Thyroid gland (tissue), 4 donors: ENCODE data around the gene TRANK1. TPM values are rescaled to one million over a fixed set of nuclear protein-coding genes. Genes with fewer than 3 reads are reported as not detected.

Experiments used
- DNase-seq, 2 donors: peaks; one replicate each; pipeline ENCODE4 v3.0.0-alpha.2; 2019
- H3K27ac ChIP-seq, 3 donors: fragments of 200-600 bp; sonication (generic); 1 replicate in 2 of 3; 2 replicates in 1 of 3; pipeline ENCODE4 v1.5.1; 2016 to 2019; ENCODE audit warnings: mild to moderate bottlenecking in 1 of 3, moderate library complexity in 1 of 3
- H3K27me3 ChIP-seq: fragments of 200-600 bp; sonication (generic); one replicate; pipeline ENCODE4 v1.5.1; 2019
- H3K36me3 ChIP-seq, 2 donors: fragments of 200-600 bp; sonication (generic); one replicate each; pipeline ENCODE4 v1.5.1; 2016 to 2019
- H3K4me1 ChIP-seq, 2 donors: fragments of 200-600 bp; sonication (generic); one replicate each; pipeline ENCODE4 v1.5.1; 2017 to 2019
- H3K4me3 ChIP-seq, 3 donors: fragments of 200-600 bp; sonication (generic); replicated peaks in 1 of 3; 1 replicate in 2 of 3; 2 replicates in 1 of 3; pipeline ENCODE4 v1.5.1; 2016; ENCODE audit warnings: mild to moderate bottlenecking in 1 of 3
- H3K9me3 ChIP-seq: fragments of 200-600 bp; sonication (generic); one replicate; pipeline ENCODE4 v1.5.1; 2017
- CTCF ChIP-seq, 6 experiments: fragments of 200-600 bp in 3 of 6; fragments of 450-650 bp in 3 of 6; sonication (generic) in 3 of 6; IDR thresholded peaks; one replicate each; pipeline ENCODE4 v1.5.1; 2016 to 2019; ENCODE audit warnings: antibody characterized with exemption in 6 of 6, mild to moderate bottlenecking in 2 of 6, inconsistent platforms in 1 of 6, moderate library complexity in 1 of 6
- POLR2A ChIP-seq, 2 donors: fragments of 450-650 bp; IDR thresholded peaks; one replicate each; pipeline ENCODE4 v1.6.1; 2017; ENCODE audit warnings: antibody characterized with exemption in 2 of 2, mild to moderate bottlenecking in 2 of 2, moderate library complexity in 1 of 2
- WGBS, 2 donors: methylation state at CpG; one replicate each; pipeline ENCODE4 v1.1.5; 2017; 5-methylcytosine and 5-hydroxymethylcytosine counted together
- intact Hi-C: fragments of 100-400 bp; cut with DNase I; formaldehyde crosslinking; loops from one replicate; pipeline ENCODE4 v1.15.1; 2023
- total RNA-seq, 4 donors: library from RNA; depleted of rRNA; stranded (reverse); fragments of >200 nt; gene quantifications; one replicate each; pipeline ENCODE4 v1.2.3, GENCODE V29; 2016

TRANK1 gene
- 10 to 100 TPM; 11.7 to 26.3 (median 18.5) TPM for total RNA-seq

GRCh38 chr3:36944641-36945270 is at the start of gene TRANK1:
Gene TRANK1, minus strand, starts transcription at chr3:36945054. Its CDS starts 245 bp downstream, at chr3:36944809.
- Histone ChIP-seq H3K4me1 (peaks cover 15 to 28% of the 10 kb centered on the region in 2 donors), H3K27ac (peak within 1 kb of the TSS; percentile 32 to 86 (median 62)), H3K4me3 (peak within 1 kb of the TSS; percentile 64 to 94 (median 82)), H3K9me3 (no peaks in the 10 kb centered on the region), H3K27me3 (no peaks in the 10 kb centered on the region), H3K36me3 (no peaks in the 10 kb centered on the region)
- peak; percentile 61 to 67 for DNase-seq
- intact Hi-C loops = no loop called here
- TF ChIP-seq CTCF (IDR thresholded peaks at IDR 0.05) = no peak
- TF ChIP-seq POLR2A (IDR thresholded peaks at IDR 0.05) = peak in 1 of 2 donors; percentile 65
- WGBS, 2 donors = 8 to 10% methylated on average over 9 to 12 of the region's 68 CpGs

GRCh38 chr3:36993326-36994283 is 48.8 kb upstream of the TRANK1 start, which contains the start of gene MLH1:
Gene MLH1, plus strand, starts transcription at chr3:36993518. Its CDS starts 30 bp downstream, at chr3:36993548.
- Histone ChIP-seq H3K36me3 (peaks cover 10 to 11% of the 10 kb centered on the region in 2 donors), H3K4me1 (peaks cover 35 to 42% of the 10 kb centered on the region in 2 donors), H3K9me3 (no peaks in the 10 kb centered on the region), H3K4me3 (peak within 1 kb of the TSS; percentile 68 to 90 (median 70)), H3K27ac (peak within 1 kb of the TSS; percentile 95 to 99 (median 96)), H3K27me3 (no peaks in the 10 kb centered on the region)
- TF ChIP-seq POLR2A (IDR thresholded peaks at IDR 0.05) = peak in 1 of 2 donors; percentile 90
- no peak for TF ChIP-seq CTCF (IDR thresholded peaks at IDR 0.05)
- peak; percentile 94 for DNase-seq
- intact Hi-C loops = no loop called here
- WGBS, 2 donors = 2 to 3% methylated on average over 33 to 42 of the region's 47 CpGs

- Histone ChIP-seq H3K36me3 (peaks cover 4 to 5% of the 10 kb centered on the region in 2 donors), H3K4me1 (peaks cover 42 to 48% of the 10 kb centered on the region in 2 donors), H3K27ac (peak within 1 kb of the TSS; percentile 95 to 99 (median 96)), H3K27me3 (no peaks in the 10 kb centered on the region), H3K4me3 (peak within 1 kb of the TSS; percentile 68 to 90 (median 70)), H3K9me3 (no peaks in the 10 kb centered on the region)
- 0 to 1% methylated on average over 1 to 17 of the region's 48 CpGs for WGBS, 2 donors
- DNase-seq = peak; percentile 99 to 100
- TF ChIP-seq POLR2A (IDR thresholded peaks at IDR 0.05) = peak; percentile 87 to 99
- TF ChIP-seq CTCF (IDR thresholded peaks at IDR 0.05) = peak in 4 of 6 experiments; percentile 26 to 58 (median 41)
- intact Hi-C loops = no loop called here
Measured at GRCh38 chr3:36992806-36993325, 48.0 kb upstream of the TRANK1 start, which contains the start of gene EPM2AIP1. Gene EPM2AIP1, minus strand, starts transcription at chr3:36993131. Its CDS starts 54 bp downstream, at chr3:36993077.

- H3K4me1 ChIP-seq = peaks cover 42 to 51% of the 10 kb centered on the region in 2 donors
- H3K36me3 ChIP-seq = peaks cover 4 to 5% of the 10 kb centered on the region in 2 donors
- WGBS, 2 donors = 12 to 15% methylated on average over 16 to 17 of the region's 24 CpGs
- intact Hi-C loops = no loop called here
- no peaks in the 10 kb centered on the region for H3K9me3 ChIP-seq
- H3K4me3 ChIP-seq = peak overlapping the region; percentile 68 to 90 (median 70)
- TF ChIP-seq POLR2A (IDR thresholded peaks at IDR 0.05) (no peak), CTCF (IDR thresholded peaks at IDR 0.05) (no peak)
- no peaks in the 10 kb centered on the region for H3K27me3 ChIP-seq
- H3K27ac ChIP-seq = peak overlapping the region; percentile 95 to 99 (median 96)
- peak in 1 of 2 donors; percentile 7 for DNase-seq
Measured at GRCh38 chr3:36991923-36992805, 47.3 kb upstream of the TRANK1 start.
